Caki2 (cell line): ENCODE results near the gene SLC28A2. TPM values are rescaled to one million over a fixed set of nuclear protein-coding genes. Genes with fewer than 3 reads are reported as not detected.
A peak's percentile ranks its signal among the peaks of the same experiment; 100 is the strongest.
"Not testable (repeated sequence)": the region's sequence is repeated elsewhere in the genome, so short reads cannot be mapped to it uniquely, and the experiment has no call there.

Experiments
- DNase-seq: peaks from one replicate; pipeline ENCODE4 v3.0.0-alpha.2; 2015; ENCODE audit warnings: low read depth
- in situ Hi-C: cut with HindIII; loops from 2 replicates; pipeline ENCODE4 v1.10.0; 2016; ENCODE audit warnings: low sequenced_read_pairs, low pct_unique_long_range_greater_than_20kb, mixed read lengths
- total RNA-seq: library from RNA; depleted of rRNA; stranded (reverse); fragments of >200 nt; shearing (Covaris generic); gene quantifications from 2 replicates; pipeline ENCODE4 v1.2.3, GENCODE V29; 2014; ENCODE audit warnings: low replicate concordance

Gene SLC28A2
- total RNA-seq, 1 experiment from 2014 or later = not detected

DNA sequence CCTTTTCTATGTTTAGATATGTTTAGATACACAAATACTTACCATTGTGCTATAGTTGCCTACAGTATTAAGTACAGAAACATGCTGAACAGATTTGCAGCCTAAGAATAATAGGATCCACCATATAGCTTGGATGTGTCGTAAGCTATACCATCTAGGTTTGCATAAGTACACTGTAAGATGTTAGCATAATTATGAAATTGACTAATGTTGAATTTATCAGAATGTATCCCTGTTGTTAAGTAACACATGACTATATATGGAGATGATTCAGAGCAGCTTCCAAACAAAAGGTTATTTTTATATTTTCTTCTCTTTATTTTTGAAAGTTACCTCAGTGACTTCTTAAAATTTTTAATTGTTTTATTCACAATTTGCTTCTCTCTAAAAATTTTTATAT, 2.4 kb downstream of the SLC28A2 start:
- DNase-seq = no peak

GRCh38 chr15:45254824-45255223, 2.8 kb downstream of the SLC28A2 start:
- in situ Hi-C loops, DNase-seq: not testable (repeated sequence)

More for the DNA sequence above, 2.4 kb downstream of the SLC28A2 start:
- in situ Hi-C loops = no loop called here

GRCh38 chr15:45259796-45260195, 7.8 kb downstream of the SLC28A2 start:
- in situ Hi-C loops = no loop called here
- no peak for DNase-seq

DNA sequence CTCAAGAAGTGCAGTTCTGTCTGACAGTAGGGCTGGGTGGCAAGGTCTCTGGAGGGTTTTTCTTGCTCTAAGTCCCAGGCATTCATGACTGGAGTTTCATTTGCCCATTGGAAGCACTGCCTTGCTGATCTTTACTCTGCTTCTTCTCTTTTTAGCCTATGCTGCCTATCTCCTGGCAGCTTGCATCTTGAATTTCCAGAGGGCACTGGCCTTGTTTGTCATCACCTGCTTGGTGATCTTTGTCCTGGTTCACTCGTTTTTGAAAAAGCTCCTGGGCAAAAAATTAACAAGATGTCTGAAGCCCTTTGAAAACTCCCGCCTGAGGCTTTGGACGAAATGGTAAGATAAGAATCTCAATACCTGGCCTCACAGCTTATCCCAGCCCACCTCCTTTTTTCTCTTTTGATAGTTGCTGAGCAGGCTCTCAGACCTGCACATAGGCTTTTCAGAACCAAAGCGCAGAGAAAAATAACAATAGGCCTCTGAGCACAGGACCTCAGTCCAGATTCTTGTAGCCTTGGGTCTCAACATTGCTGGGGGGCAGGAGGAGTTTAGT, 10.9 kb downstream of the SLC28A2 start:
- in situ Hi-C loops = no loop called here
- DNase-seq = no peak

DNA sequence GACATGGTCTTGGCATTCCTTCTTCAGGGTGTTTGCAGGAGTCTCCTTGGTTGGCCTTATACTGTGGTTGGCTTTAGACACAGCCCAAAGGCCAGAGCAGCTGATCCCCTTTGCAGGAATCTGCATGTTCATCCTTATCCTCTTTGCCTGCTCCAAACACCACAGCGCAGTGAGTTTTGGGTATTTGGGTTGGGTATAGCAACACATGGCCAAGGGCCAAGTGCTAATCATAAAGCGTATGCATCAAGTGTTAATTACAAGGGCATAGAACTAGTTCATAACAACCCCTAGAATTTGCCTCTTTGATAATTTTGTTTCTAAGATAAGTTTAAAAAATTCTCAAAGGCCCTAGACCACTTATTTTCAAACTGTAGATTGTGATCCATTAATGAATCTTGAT, 11.8 kb downstream of the SLC28A2 start:
- in situ Hi-C loops = no loop called here
- no peak for DNase-seq

GRCh38 chr15:45265506-45265905, 13.5 kb downstream of the SLC28A2 start:
- no peak for DNase-seq
- in situ Hi-C loops = no loop called here

DNA sequence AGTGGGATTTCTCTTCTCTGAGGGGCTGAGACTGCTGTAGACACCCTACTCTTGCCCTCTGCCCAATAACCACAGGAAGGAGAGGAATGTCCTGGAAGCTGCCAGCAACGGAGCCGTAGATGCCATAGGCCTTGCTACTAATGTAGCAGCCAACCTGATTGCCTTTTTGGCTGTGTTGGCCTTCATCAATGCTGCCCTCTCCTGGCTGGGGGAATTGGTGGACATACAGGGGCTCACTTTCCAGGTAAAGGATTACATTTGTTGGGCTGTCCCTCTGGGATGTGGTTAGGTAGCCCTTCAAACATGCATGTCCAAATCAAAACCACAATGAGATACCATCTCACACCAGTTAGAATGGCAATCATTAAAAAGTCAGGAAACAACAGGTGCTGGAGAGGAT, 16.1 kb downstream of the SLC28A2 start:
- DNase-seq = no peak
- in situ Hi-C loops = no loop called here

- peak; percentile 27 for DNase-seq
- in situ Hi-C loops = no loop called here
Observed at GRCh38 chr15:45274636-45275380, 22.8 kb downstream of the SLC28A2 start.

DNA sequence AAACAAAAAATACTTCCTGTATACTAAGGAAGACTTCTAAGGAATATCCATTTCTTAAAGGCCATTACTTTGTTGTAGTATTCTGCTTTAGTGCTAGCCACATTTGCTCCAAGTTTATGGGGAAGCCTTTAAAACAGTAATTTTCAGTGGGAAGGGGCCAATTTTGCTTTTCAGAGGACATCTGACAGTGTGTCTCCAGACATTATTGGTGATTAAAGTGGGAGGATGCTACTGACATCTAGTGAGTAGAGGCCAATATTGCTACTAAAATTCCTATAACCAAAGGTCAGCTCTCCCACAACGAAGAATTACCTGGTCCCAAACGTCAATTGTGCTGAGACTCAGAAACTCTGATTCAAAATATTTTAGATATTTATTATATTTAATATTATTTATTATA, 24.8 kb downstream of the SLC28A2 start:
- DNase-seq = peak; percentile 13
- in situ Hi-C loops = no loop called here

- in situ Hi-C loops = no loop called here
- DNase-seq = peak; percentile 96
Observed at GRCh38 chr15:45279024-45279698, 27.1 kb downstream of the SLC28A2 start.

- no peak for DNase-seq
- in situ Hi-C loops = no loop called here
Observed at GRCh38 chr15:45285413-45285812, 33.4 kb downstream of the SLC28A2 start.

GRCh38 chr15:45287390-45287956, 35.4 kb downstream of the SLC28A2 start:
- DNase-seq = no peak
- in situ Hi-C loops = no loop called here

DNA sequence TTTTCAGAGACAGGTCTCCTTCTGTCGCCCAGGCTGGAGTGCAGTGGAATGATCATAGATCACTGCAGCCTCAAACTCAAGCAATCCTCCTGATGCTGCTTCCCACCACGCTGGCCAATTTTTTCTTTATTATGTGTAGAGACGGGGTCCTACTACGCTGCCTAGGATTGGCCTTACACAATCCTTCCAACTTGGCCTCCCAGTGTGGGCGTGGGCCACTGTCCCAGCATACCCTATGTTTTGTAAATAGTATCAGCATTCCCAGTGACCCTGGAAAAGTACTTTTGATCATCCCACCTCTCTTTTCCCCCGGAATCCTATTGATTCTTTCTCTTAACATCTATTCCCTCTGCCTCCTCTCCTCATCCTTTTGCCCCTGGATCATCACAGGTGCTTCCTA, 36.9 kb downstream of the SLC28A2 start:
- DNase-seq = no peak
- in situ Hi-C loops = no loop called here

DNA sequence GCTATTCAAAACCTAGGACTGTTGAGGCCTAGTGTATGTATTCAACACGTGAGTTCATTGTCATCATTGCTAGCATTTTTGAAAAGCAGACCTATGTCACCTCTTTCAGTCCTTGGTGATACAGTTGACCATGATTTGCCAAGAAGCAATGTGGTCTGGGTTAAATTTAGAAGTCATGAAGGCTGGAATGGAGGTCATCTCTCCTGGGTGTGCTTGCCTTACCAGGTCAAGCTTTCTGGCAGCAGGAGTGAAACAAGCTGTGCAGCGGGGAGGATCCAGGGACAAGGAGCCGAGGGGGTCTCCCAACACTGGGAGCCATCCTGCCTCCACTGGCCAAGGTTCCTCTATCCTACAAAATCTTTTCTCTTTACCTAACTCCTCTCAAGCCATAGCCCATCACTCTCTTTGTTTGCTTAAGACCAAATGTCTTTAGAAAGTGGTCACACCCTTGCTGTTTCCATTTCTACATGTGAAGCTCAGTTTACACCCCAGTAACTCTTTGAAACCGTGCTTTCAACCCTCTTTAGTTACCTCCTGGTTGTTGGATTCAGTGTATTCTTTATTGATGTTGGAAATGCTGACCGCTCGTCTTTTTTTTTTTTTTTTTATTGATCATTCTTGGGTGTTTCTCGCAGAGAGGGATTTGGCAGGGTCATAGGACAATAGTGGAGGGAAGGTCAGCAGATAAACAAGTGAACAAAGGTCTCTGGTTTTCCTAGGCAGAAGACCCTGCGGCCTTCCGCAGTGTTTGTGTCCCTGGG, 40.0 kb downstream of the SLC28A2 start:
- DNase-seq = no peak

GRCh38 chr15:45293326-45293725, 41.3 kb downstream of the SLC28A2 start:
- in situ Hi-C loops, DNase-seq: not testable (repeated sequence)

More for the DNA sequence above, 40.0 kb downstream of the SLC28A2 start:
- in situ Hi-C loops = no loop called here

DNA sequence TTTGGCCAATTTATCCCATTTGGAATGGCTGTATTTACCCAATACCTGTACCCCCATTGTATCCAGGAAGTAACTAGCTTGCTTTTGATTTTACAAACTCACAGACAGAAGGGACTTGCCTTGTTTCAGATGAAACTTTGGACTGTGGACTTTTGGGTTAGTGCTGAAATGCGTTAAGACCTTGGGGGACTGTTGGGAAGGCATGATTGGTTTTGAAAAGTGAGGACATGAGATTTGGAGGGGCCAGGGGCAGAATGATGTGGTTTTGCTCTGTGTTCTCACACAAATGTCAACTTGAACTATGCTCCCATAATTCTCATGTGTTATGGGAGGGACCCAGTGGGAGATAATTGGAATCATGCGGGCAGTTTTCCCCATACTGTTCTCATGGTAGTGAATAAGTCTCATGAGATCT, 46.9 kb downstream of the SLC28A2 start:
- DNase-seq, in situ Hi-C loops: not testable (repeated sequence)

- in situ Hi-C loops = no loop called here
- DNase-seq = no peak
Observed at GRCh38 chr15:45304711-45305110, 52.7 kb downstream of the SLC28A2 start.

DNA sequence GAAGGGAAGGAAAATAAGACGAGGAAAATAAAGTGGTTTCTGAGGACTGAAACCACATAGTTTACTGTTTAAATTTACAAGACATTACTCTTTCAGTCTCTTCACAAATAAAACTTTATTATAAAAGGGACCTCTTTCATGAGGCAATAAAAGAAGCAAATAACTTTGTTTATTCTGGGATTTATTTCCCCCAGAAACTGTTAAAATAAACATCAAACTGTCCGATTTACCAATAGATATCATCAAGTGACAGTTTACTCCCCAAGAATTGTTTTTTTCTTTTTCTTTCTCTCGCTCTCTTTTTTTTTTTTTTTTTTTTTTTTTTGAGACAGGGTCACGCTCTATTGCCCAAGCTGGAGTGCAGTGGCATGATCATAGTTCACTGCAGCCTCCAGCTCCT, 54.1 kb downstream of the SLC28A2 start:
- no peak for DNase-seq
- in situ Hi-C loops = no loop called here
